Measurements from ENCODE around the gene SH3RF3.

DNA sequence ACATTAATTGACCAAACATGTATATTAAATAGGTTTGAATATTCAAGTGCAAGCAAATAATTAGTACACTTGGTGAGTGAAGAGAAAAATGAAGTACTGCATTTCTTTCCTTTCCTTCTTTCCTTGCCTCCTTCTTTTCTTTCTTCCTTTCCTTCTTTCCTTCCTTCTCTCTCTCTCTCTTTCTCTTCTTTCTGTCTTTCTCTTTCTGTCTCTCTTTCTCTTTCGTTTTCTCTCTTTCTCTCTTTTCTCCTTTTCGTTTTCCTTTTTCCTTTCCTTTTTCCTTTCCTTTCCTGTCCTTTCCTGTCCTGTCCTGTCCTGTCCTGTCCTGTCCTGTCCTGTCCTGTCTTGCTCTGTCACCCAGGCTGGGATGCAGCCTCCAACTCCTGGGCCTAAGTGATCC is 119.6 kb downstream of the SH3RF3 start:
- TF ChIP-seq TAF1 (IDR thresholded peaks at IDR 0.05; ENCODE audit: low read depth, low read length), result no peak
- no peak for TF ChIP-seq POLR2A (IDR thresholded peaks at IDR 0.05; ENCODE audit: low read depth, low read length)
- no peak for TF ChIP-seq POLR2AphosphoS5 (IDR thresholded peaks at IDR 0.05; ENCODE audit: low read depth, low read length)
